HepG2 (cell line): ENCODE data around the gene SLC12A3. TPM values are rescaled to one million over a fixed set of nuclear protein-coding genes. Genes with fewer than 3 reads are reported as not detected.

ENCODE experiments used
- CBX2 ChIP-seq, 2 experiments: fragments of 200-600 bp in 1 of 2; sonication (generic); formaldehyde crosslinking in 1 of 2; IDR thresholded peaks; 2 replicates each; pipeline versions ENCODE4 v1.7.0 to v1.8.1; 2018 to 2022; ENCODE audit warnings: low read depth in 2 of 2, low read length in 1 of 2, mild to moderate bottlenecking in 1 of 2, missing genetic modification reagents in 1 of 2
- ELF3 ChIP-seq: IDR thresholded peaks from 2 replicates; pipeline ENCODE4 v1.6.1; 2016; ENCODE audit warnings: missing genetic modification reagents, missing compliant biosample characterization
- FOXM1 ChIP-seq: sonication (generic); formaldehyde crosslinking; IDR thresholded peaks from 2 replicates; pipeline ENCODE4 v1.5.0; 2020; ENCODE audit warnings: missing genetic modification reagents
- HNF4A ChIP-seq: sonication (generic); formaldehyde crosslinking; IDR thresholded peaks from 2 replicates; pipeline ENCODE4 v1.4.0; 2020; ENCODE audit warnings: missing genetic modification reagents
- MAFK ChIP-seq, 2 experiments: IDR thresholded peaks in 1 of 2; conservative IDR thresholded peaks in 1 of 2; 2 replicates each; pipeline ENCODE4 v1.6.1; 2011; ENCODE audit warnings: improper control_type of control experiment in 2 of 2, low read length in 2 of 2
- NFE2L1 ChIP-seq: sonication (generic); formaldehyde crosslinking; IDR thresholded peaks from 2 replicates; pipeline ENCODE4 v1.4.0; 2020; ENCODE audit warnings: missing genetic modification reagents, mild to moderate bottlenecking, borderline replicate concordance
- ZFX ChIP-seq: sonication (generic); formaldehyde crosslinking; IDR thresholded peaks from 2 replicates; pipeline ENCODE4 v1.4.0; 2020; ENCODE audit warnings: mild to moderate bottlenecking, low read depth, missing genetic modification reagents, moderate library complexity
- ZNF256 ChIP-seq: sonication (generic); formaldehyde crosslinking; conservative IDR thresholded peaks from 2 replicates; pipeline ENCODE4 v1.4.0; 2020; ENCODE audit warnings: missing genetic modification reagents
- ZNF468 ChIP-seq: sonication (generic); formaldehyde crosslinking; IDR thresholded peaks from 2 replicates; pipeline ENCODE4 v1.8.0; 2022; ENCODE audit warnings: mild to moderate bottlenecking, moderate library complexity, missing genetic modification reagents
- ZNF501 ChIP-seq: sonication (generic); formaldehyde crosslinking; IDR thresholded peaks from 2 replicates; pipeline ENCODE4 v1.5.1; 2020; ENCODE audit warnings: mild to moderate bottlenecking, moderate library complexity, missing genetic modification reagents
- ZNF577 ChIP-seq: sonication (generic); formaldehyde crosslinking; IDR thresholded peaks from 2 replicates; pipeline ENCODE4 v1.4.0; 2020; ENCODE audit warnings: mild to moderate bottlenecking, low read depth, missing genetic modification reagents, borderline replicate concordance
- ZSCAN12 ChIP-seq: sonication (generic); formaldehyde crosslinking; IDR thresholded peaks from 2 replicates; pipeline ENCODE4 v1.9.0; 2021; ENCODE audit warnings: mild to moderate bottlenecking, missing genetic modification reagents
- polyA plus RNA-seq, 8 experiments: library from polyadenylated mRNA; depleted of rRNA in 3 of 8; stranded (reverse) in 7 of 8; unstranded in 1 of 8; fragments of >200 nt; fragmentation: Illumina TruSeq in 4 of 8; extraction: Trizol in 4 of 8; gene quantifications; 2 replicates each; pipeline versions ENCODE4 v1.2.1 to v1.2.3, GENCODE V29; 2011 to 2016; ENCODE audit warnings: low read depth in 4 of 8, missing spikeins in 1 of 8, mixed read lengths in 1 of 8; ENCODE audit not compliant: insufficient read depth in 1 of 8
- total RNA-seq, 5 experiments: library from RNA; depleted of rRNA; stranded (reverse); fragments of >200 nt; fragmentation: Illumina TruSeq; extraction: Trizol; gene quantifications; 2 replicates each; pipeline ENCODE4 v1.2.3, GENCODE V29; 2016; ENCODE audit warnings: low read depth in 1 of 5
- TF ChIP-seq, protein P1 (sequence below): sonication (generic); formaldehyde crosslinking; IDR thresholded peaks from 2 replicates; pipeline ENCODE4 v1.9.0; 2022; ENCODE audit warnings: low read depth, missing genetic modification reagents
- TF ChIP-seq, protein P2 (sequence below): sonication (generic); formaldehyde crosslinking; IDR thresholded peaks from 2 replicates; pipeline ENCODE4 v1.4.0; 2020; ENCODE audit warnings: missing genetic modification reagents
- TF ChIP-seq, protein P3 (sequence below): sonication (generic); formaldehyde crosslinking; conservative IDR thresholded peaks from 2 replicates; pipeline ENCODE4 v1.8.0; 2022; ENCODE audit warnings: mild to moderate bottlenecking, moderate library complexity, missing genetic modification reagents
- TF ChIP-seq, protein P4 (sequence below): sonication (generic); formaldehyde crosslinking; IDR thresholded peaks from 2 replicates; pipeline ENCODE4 v1.8.0; 2022; ENCODE audit warnings: mild to moderate bottlenecking, missing genetic modification reagents; ENCODE audit not compliant: insufficient replicate concordance
- TF ChIP-seq, protein P5 (sequence below): sonication (generic); formaldehyde crosslinking; IDR thresholded peaks from 2 replicates; pipeline ENCODE4 v1.4.0; 2020; ENCODE audit warnings: missing genetic modification reagents

The SLC12A3 gene
- total and polyA plus RNA-seq, 2 of the 13 experiments (the other 11 are each of a cell fraction or from before 2014, with no cell fraction given), result 6.2 TPM; not detected in 1

DNA sequence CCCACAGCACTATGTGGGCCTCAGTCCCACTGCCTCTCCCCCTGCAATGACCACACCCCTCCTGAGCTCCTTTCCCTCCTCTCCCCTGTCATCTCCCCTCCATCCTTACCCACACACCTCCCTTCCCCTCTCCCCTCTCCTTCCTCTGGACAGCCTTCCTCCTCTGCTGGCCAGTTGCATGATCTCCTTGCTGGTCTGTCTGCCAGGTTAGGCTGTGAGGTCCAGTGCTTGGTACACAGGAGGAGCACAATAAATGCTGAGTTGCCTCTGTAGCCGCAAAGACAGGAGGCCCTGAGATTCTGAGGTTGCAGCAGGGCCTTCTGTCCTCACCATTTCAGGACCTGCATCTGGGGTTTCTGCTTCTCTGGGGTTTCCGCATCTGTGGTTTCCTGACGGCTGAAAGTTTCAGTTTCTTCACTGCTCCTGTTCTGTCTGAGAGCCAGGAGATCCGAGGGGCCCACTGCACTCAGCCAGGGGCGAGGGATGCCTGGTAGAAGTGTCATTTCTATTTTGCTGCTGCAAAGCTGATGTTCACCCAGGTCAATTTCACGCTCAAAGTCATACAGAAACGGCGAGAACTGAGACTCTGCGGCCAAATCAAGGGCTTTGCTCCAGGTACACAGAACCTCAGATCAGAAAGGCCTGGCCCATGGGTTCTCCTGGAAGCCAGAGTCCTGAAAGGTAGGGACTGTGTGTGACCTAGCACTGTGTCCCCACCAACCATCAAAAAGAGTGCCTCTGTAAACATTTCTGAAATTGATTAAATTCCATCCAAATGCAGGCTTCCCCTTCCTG lies 4.6 kb upstream of the SLC12A3 start (continued):
- TF ChIP-seq ZNF468 (CRISPR knock-in tag) (no peak), ZNF577 (CRISPR knock-in tag) (no peak), ZFX (peak; percentile 45), NFE2L1 (CRISPR knock-in tag) (no peak), FOXM1 (CRISPR knock-in tag) (0 out of 2 replicates have a peak, but pooled peaks have one; percentile 33), ZSCAN12 (CRISPR knock-in tag) (peak; percentile 75; the same call in 1 of the 2 replicates), CBX2 (IDR thresholded peaks at IDR 0.05; ENCODE audit: low read depth, low read length) (no peak), CBX2 (CRISPR knock-in tag; IDR thresholded peaks at IDR 0.05; ENCODE audit: low read depth) (no peak), ZNF501 (CRISPR knock-in tag) (0 out of 2 replicates have a peak, but pooled peaks have one; percentile 37), ELF3 (0 out of 2 replicates have a peak, but pooled peaks have one; percentile 23), HNF4A (CRISPR knock-in tag) (peak; percentile 10; the same call in 1 of the 2 replicates), MAFK (conservative IDR thresholded peaks at IDR 0.05 in 1 of 2, IDR thresholded peaks at IDR 0.05 in 1 of 2; ENCODE audit: low read length in 2 of 2) (0 out of 4 replicates have a peak, but pooled peaks of 1 of the 2 experiments have one; percentile 21), ZNF256 (CRISPR knock-in tag) (0 out of 2 replicates have a peak, but pooled peaks have one; percentile 60)
- TF ChIP-seq, protein P1, sequence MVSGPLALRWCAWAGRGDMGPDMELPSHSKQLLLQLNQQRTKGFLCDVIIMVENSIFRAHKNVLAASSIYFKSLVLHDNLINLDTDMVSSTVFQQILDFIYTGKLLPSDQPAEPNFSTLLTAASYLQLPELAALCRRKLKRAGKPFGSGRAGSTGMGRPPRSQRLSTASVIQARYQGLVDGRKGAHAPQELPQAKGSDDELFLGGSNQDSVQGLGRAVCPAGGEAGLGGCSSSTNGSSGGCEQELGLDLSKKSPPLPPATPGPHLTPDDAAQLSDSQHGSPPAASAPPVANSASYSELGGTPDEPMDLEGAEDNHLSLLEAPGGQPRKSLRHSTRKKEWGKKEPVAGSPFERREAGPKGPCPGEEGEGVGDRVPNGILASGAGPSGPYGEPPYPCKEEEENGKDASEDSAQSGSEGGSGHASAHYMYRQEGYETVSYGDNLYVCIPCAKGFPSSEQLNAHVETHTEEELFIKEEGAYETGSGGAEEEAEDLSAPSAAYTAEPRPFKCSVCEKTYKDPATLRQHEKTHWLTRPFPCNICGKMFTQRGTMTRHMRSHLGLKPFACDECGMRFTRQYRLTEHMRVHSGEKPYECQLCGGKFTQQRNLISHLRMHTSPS (CRISPR knock-in tag), result no peak
- TF ChIP-seq, protein P2, sequence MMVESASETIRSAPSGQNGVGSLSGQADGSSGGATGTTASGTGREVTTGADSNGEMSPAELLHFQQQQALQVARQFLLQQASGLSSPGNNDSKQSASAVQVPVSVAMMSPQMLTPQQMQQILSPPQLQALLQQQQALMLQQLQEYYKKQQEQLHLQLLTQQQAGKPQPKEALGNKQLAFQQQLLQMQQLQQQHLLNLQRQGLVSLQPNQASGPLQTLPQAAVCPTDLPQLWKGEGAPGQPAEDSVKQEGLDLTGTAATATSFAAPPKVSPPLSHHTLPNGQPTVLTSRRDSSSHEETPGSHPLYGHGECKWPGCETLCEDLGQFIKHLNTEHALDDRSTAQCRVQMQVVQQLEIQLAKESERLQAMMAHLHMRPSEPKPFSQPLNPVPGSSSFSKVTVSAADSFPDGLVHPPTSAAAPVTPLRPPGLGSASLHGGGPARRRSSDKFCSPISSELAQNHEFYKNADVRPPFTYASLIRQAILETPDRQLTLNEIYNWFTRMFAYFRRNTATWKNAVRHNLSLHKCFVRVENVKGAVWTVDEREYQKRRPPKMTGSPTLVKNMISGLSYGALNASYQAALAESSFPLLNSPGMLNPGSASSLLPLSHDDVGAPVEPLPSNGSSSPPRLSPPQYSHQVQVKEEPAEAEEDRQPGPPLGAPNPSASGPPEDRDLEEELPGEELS, result 0 out of 2 replicates have a peak, but pooled peaks have one; percentile 9
- TF ChIP-seq, protein P3, sequence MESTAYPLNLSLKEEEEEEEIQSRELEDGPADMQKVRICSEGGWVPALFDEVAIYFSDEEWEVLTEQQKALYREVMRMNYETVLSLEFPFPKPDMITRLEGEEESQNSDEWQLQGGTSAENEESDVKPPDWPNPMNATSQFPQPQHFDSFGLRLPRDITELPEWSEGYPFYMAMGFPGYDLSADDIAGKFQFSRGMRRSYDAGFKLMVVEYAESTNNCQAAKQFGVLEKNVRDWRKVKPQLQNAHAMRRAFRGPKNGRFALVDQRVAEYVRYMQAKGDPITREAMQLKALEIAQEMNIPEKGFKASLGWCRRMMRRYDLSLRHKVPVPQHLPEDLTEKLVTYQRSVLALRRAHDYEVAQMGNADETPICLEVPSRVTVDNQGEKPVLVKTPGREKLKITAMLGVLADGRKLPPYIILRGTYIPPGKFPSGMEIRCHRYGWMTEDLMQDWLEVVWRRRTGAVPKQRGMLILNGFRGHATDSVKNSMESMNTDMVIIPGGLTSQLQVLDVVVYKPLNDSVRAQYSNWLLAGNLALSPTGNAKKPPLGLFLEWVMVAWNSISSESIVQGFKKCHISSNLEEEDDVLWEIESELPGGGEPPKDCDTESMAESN (CRISPR knock-in tag), result no peak
- TF ChIP-seq, protein P4, sequence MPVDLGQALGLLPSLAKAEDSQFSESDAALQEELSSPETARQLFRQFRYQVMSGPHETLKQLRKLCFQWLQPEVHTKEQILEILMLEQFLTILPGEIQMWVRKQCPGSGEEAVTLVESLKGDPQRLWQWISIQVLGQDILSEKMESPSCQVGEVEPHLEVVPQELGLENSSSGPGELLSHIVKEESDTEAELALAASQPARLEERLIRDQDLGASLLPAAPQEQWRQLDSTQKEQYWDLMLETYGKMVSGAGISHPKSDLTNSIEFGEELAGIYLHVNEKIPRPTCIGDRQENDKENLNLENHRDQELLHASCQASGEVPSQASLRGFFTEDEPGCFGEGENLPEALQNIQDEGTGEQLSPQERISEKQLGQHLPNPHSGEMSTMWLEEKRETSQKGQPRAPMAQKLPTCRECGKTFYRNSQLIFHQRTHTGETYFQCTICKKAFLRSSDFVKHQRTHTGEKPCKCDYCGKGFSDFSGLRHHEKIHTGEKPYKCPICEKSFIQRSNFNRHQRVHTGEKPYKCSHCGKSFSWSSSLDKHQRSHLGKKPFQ (CRISPR knock-in tag), result no peak
- TF ChIP-seq, protein P5, sequence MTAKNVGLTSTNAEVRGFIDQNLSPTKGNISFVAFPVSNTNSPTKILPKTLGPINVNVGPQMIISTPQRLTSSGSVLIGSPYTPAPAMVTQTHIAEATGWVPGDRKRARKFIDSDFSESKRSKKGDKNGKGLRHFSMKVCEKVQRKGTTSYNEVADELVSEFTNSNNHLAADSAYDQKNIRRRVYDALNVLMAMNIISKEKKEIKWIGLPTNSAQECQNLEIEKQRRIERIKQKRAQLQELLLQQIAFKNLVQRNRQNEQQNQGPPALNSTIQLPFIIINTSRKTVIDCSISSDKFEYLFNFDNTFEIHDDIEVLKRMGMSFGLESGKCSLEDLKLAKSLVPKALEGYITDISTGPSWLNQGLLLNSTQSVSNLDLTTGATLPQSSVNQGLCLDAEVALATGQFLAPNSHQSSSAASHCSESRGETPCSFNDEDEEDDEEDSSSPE (CRISPR knock-in tag), result no peak
